GM18951 (cell line): Measurements from ENCODE around the gene ANO1.

Experiments
- POLR2A ChIP-seq: IDR thresholded peaks from 4 replicates; pipeline ENCODE4 v1.6.1; 2011; ENCODE audit warnings: mild to moderate bottlenecking; ENCODE audit not compliant: insufficient read length, insufficient read depth; ENCODE audit errors: extremely low read depth
- in situ Hi-C: fragments of 300-500 bp; cut with MboI; formaldehyde crosslinking; loops from one replicate; pipeline ENCODE4 v1.12.0; 2022; ENCODE audit warnings: low sequenced_read_pairs, mixed read lengths, inconsistent platforms; ENCODE audit not compliant: unreplicated experiment

Gene ANO1

GRCh38 chr11:70175236-70175698, 97.2 kb downstream of the ANO1 start:
- in situ Hi-C loops: loop anchor here (25.0 kb wide), 1 partner anchor 488 kb away; the partner anchor contains the start of gene LTO1
- no peak for TF ChIP-seq POLR2A

GRCh38 chr11:70176940-70177689, 99.0 kb downstream of the ANO1 start:
- TF ChIP-seq POLR2A: no peak
- in situ Hi-C loops: loop anchor here (25.0 kb wide), 1 partner anchor 490 kb away; the partner anchor contains the start of gene LTO1

- in situ Hi-C loops: loop anchor here (25.0 kb wide), 1 partner anchor 494 kb away; the partner anchor contains the start of gene LTO1
Measured at GRCh38 chr11:70180906-70181305, 102.8 kb downstream of the ANO1 start.

GRCh38 chr11:70182266-70182665, 104.1 kb downstream of the ANO1 start:
- in situ Hi-C loops: loop anchor here (25.0 kb wide), 1 partner anchor 495 kb away; the partner anchor contains the start of gene LTO1
- TF ChIP-seq POLR2A: no peak

More at GRCh38 chr11:70180906-70181305, 102.8 kb downstream of the ANO1 start:
- TF ChIP-seq POLR2A: no peak

GRCh38 chr11:70183032-70183431, 104.9 kb downstream of the ANO1 start:
- no peak for TF ChIP-seq POLR2A
- in situ Hi-C loops: loop anchor here (25.0 kb wide), 1 partner anchor 496 kb away; the partner anchor contains the start of gene LTO1

GRCh38 chr11:70183483-70184176, 105.5 kb downstream of the ANO1 start:
- no peak for TF ChIP-seq POLR2A
- in situ Hi-C loops: loop anchor here (25.0 kb wide), 1 partner anchor 496 kb away; the partner anchor contains the start of gene LTO1

- in situ Hi-C loops: loop anchor here (25.0 kb wide), 1 partner anchor 497 kb away; the partner anchor contains the start of gene LTO1
- TF ChIP-seq POLR2A: no peak
Measured at GRCh38 chr11:70184396-70184795, 106.3 kb downstream of the ANO1 start.

- in situ Hi-C loops: loop anchor here (25.0 kb wide), 1 partner anchor 498 kb away; the partner anchor contains the start of gene LTO1
- no peak for TF ChIP-seq POLR2A
Measured at GRCh38 chr11:70185348-70186055, 107.4 kb downstream of the ANO1 start.

GRCh38 chr11:70186420-70186819, 108.3 kb downstream of the ANO1 start:
- no peak for TF ChIP-seq POLR2A
- in situ Hi-C loops: loop anchor here (25.0 kb wide), 1 partner anchor 499 kb away; the partner anchor contains the start of gene LTO1

GRCh38 chr11:70186936-70187335, 108.8 kb downstream of the ANO1 start:
- in situ Hi-C loops: loop anchor here (25.0 kb wide), 1 partner anchor 500 kb away; the partner anchor contains the start of gene LTO1
- TF ChIP-seq POLR2A: no peak

- in situ Hi-C loops: loop anchor here (25.0 kb wide), 1 partner anchor 500 kb away; the partner anchor contains the start of gene LTO1
- TF ChIP-seq POLR2A: no peak
Measured at GRCh38 chr11:70187771-70188170, 109.7 kb downstream of the ANO1 start.

GRCh38 chr11:70189622-70190021, 111.5 kb downstream of the ANO1 start:
- no peak for TF ChIP-seq POLR2A
- in situ Hi-C loops: loop anchor here (10.0 to 25.0 kb wide), 2 partner anchors 265 to 502 kb away; partner anchors contain the start of gene LTO1

GRCh38 chr11:70191495-70192140, 113.5 kb downstream of the ANO1 start:
- no peak for TF ChIP-seq POLR2A
- in situ Hi-C loops: loop anchor here (10.0 to 25.0 kb wide), 2 partner anchors 267 to 504 kb away; partner anchors contain the start of gene LTO1
